Measurements from ENCODE around the gene FOLH1. TPM values are rescaled to one million over a fixed set of nuclear protein-coding genes. Genes with fewer than 3 reads are reported as not detected.
"Not testable (repeated sequence)": the region's sequence is repeated elsewhere in the genome, so short reads cannot be mapped to it uniquely, and the experiment has no call there.

The FOLH1 gene
- total RNA-seq (2014; rRNA removed; shearing (Covaris generic)): not detected in 2 replicates

GRCh38 chr11:49208006-49208721 is at the start of gene FOLH1:
Gene FOLH1 (minus strand): TSS chr11:49208602. CDS start chr11:49208409, 193 bp downstream.
- Histone ChIP-seq H3K36me3 (no peaks in the 10 kb centered on the region), H3K9me3 (replicated peaks) (no peaks in the 10 kb centered on the region), H3K27ac (no peak within 1 kb of the TSS), H3K4me1 (no peaks in the 10 kb centered on the region), H3K27me3 (no peaks in the 10 kb centered on the region), H3K4me3 (no peak within 1 kb of the TSS)
- no peak for DNase-seq

- not testable (repeated sequence) for H3K9me3 ChIP-seq (replicated peaks); H3K4me3 ChIP-seq; H3K27me3 ChIP-seq; H3K4me1 ChIP-seq; DNase-seq; H3K27ac ChIP-seq; H3K36me3 ChIP-seq
Observed at GRCh38 chr11:49255148-49255547, 46.7 kb upstream of the FOLH1 start.

- DNase-seq; H3K9me3 ChIP-seq (replicated peaks): not testable (repeated sequence)
Observed at GRCh38 chr11:49251212-49251611, 42.8 kb upstream of the FOLH1 start.

GRCh38 chr11:49250398-49251115 is 42.2 kb upstream of the FOLH1 start:
- not testable (repeated sequence) for H3K27ac ChIP-seq; H3K4me3 ChIP-seq; DNase-seq; H3K36me3 ChIP-seq; H3K9me3 ChIP-seq (replicated peaks); H3K4me1 ChIP-seq; H3K27me3 ChIP-seq

More at GRCh38 chr11:49251212-49251611, 42.8 kb upstream of the FOLH1 start:
- H3K4me1 ChIP-seq, H3K36me3 ChIP-seq, H3K4me3 ChIP-seq, H3K27ac ChIP-seq, H3K27me3 ChIP-seq: not testable (repeated sequence)

- not testable (repeated sequence) for H3K4me1 ChIP-seq; H3K36me3 ChIP-seq; DNase-seq; H3K9me3 ChIP-seq (replicated peaks); H3K27me3 ChIP-seq; H3K4me3 ChIP-seq; H3K27ac ChIP-seq
Observed at GRCh38 chr11:49249363-49249762, 41.0 kb upstream of the FOLH1 start.

GRCh38 chr11:49233685-49234084 is 25.3 kb upstream of the FOLH1 start:
- not testable (repeated sequence) for H3K9me3 ChIP-seq (replicated peaks); H3K27ac ChIP-seq; DNase-seq; H3K27me3 ChIP-seq; H3K36me3 ChIP-seq; H3K4me3 ChIP-seq; H3K4me1 ChIP-seq

- not testable (repeated sequence) for DNase-seq; H3K27me3 ChIP-seq; H3K9me3 ChIP-seq (replicated peaks); H3K27ac ChIP-seq; H3K4me1 ChIP-seq; H3K4me3 ChIP-seq; H3K36me3 ChIP-seq
Observed at GRCh38 chr11:49233019-49233418, 24.6 kb upstream of the FOLH1 start.

- H3K9me3 ChIP-seq (replicated peaks); H3K4me3 ChIP-seq; H3K27ac ChIP-seq; H3K27me3 ChIP-seq; H3K36me3 ChIP-seq; DNase-seq; H3K4me1 ChIP-seq: not testable (repeated sequence)
Observed at GRCh38 chr11:49231725-49232124, 23.3 kb upstream of the FOLH1 start.

GRCh38 chr11:49230534-49230933 is 22.1 kb upstream of the FOLH1 start:
- not testable (repeated sequence) for H3K4me1 ChIP-seq; H3K27ac ChIP-seq; H3K9me3 ChIP-seq (replicated peaks); H3K36me3 ChIP-seq; H3K27me3 ChIP-seq; DNase-seq; H3K4me3 ChIP-seq

GRCh38 chr11:49230001-49230400 is 21.6 kb upstream of the FOLH1 start:
- not testable (repeated sequence) for DNase-seq; H3K27me3 ChIP-seq; H3K4me1 ChIP-seq; H3K36me3 ChIP-seq; H3K27ac ChIP-seq; H3K9me3 ChIP-seq (replicated peaks); H3K4me3 ChIP-seq

GRCh38 chr11:49229136-49229535 is 20.7 kb upstream of the FOLH1 start:
- not testable (repeated sequence) for H3K36me3 ChIP-seq; H3K27me3 ChIP-seq; H3K4me3 ChIP-seq; DNase-seq; H3K4me1 ChIP-seq; H3K27ac ChIP-seq; H3K9me3 ChIP-seq (replicated peaks)

GRCh38 chr11:49225255-49225785 is 16.9 kb upstream of the FOLH1 start:
- H3K4me3 ChIP-seq; H3K27me3 ChIP-seq; H3K27ac ChIP-seq; H3K4me1 ChIP-seq; H3K36me3 ChIP-seq; H3K9me3 ChIP-seq (replicated peaks): not testable (repeated sequence)
- DNase-seq: peak in 1 of 2 experiments; percentile 26

- no peaks in the 10 kb centered on the region for H3K27me3 ChIP-seq
- no peak overlapping the region for H3K27ac ChIP-seq
- no peak overlapping the region for H3K4me3 ChIP-seq
- H3K9me3 ChIP-seq (replicated peaks): no peaks in the 10 kb centered on the region
- no peaks in the 10 kb centered on the region for H3K4me1 ChIP-seq
- DNase-seq: no peak
- H3K36me3 ChIP-seq: no peaks in the 10 kb centered on the region
Observed at GRCh38 chr11:49221112-49221511, 12.7 kb upstream of the FOLH1 start.

GRCh38 chr11:49213026-49213560 is 4.7 kb upstream of the FOLH1 start:
- H3K27me3 ChIP-seq: no peaks in the 10 kb centered on the region
- H3K27ac ChIP-seq: no peak overlapping the region
- H3K4me3 ChIP-seq: no peak overlapping the region
- DNase-seq: no peak
- no peaks in the 10 kb centered on the region for H3K9me3 ChIP-seq (replicated peaks)
- no peaks in the 10 kb centered on the region for H3K4me1 ChIP-seq
- no peaks in the 10 kb centered on the region for H3K36me3 ChIP-seq

- not testable (repeated sequence) for H3K27ac ChIP-seq; H3K27me3 ChIP-seq; H3K9me3 ChIP-seq (replicated peaks); H3K36me3 ChIP-seq; H3K4me3 ChIP-seq; DNase-seq; H3K4me1 ChIP-seq
Observed at GRCh38 chr11:49206999-49207398, 1.4 kb downstream of the FOLH1 start.
